Keratinocyte (primary cell): ENCODE data around the gene ELF3. TPM values are rescaled to one million over a fixed set of nuclear protein-coding genes. Genes with fewer than 3 reads are reported as not detected.

Experiments used
- DNase-seq: peaks from one replicate; pipeline ENCODE4 v3.0.0-alpha.2; 2011; ENCODE audit warnings: low read depth, missing footprints, low spot score
- FAIRE-seq: peaks from 2 replicates; lab custom pipeline; 2011; peaks lifted over from hg19 to GRCh38; lab: Jason Lieb, UNC
- H2AFZ ChIP-seq: 2 replicates; pipeline ENCODE4 v1.6.0; 2012; ENCODE audit warnings: low read length, control low read depth, inconsistent platforms; ENCODE audit not compliant: control insufficient read depth
- H3K27ac ChIP-seq: 2 replicates; pipeline ENCODE4 v1.5.1; 2011; ENCODE audit warnings: low read length; ENCODE audit not compliant: control insufficient read depth, insufficient read depth
- H3K27me3 ChIP-seq: 3 replicates; pipeline ENCODE4 v1.6.0; 2011; ENCODE audit warnings: low read length; ENCODE audit not compliant: control insufficient read depth, insufficient read depth; ENCODE audit errors: extremely low read depth
- H3K36me3 ChIP-seq, 2 experiments: 2 replicates in 1 of 2; 3 replicates in 1 of 2; pipeline ENCODE4 v1.5.1; 2011; ENCODE audit warnings: low read length in 2 of 2, mild to moderate bottlenecking in 1 of 2; ENCODE audit not compliant: control insufficient read depth in 2 of 2, insufficient read depth in 2 of 2; ENCODE audit errors: extremely low read depth in 1 of 2
- H3K4me1 ChIP-seq: 3 replicates; pipeline ENCODE4 v1.5.1; 2011; ENCODE audit warnings: low read length; ENCODE audit not compliant: control insufficient read depth, insufficient read depth; ENCODE audit errors: extremely low read depth
- H3K4me2 ChIP-seq: 3 replicates; pipeline ENCODE4 v1.6.0; 2011; ENCODE audit warnings: low read depth, low read length; ENCODE audit not compliant: control insufficient read depth, insufficient read depth; ENCODE audit errors: extremely low read depth
- H3K4me3 ChIP-seq, 3 experiments: fragments of 200-600 bp in 1 of 3; sonication (generic) in 1 of 3; 2 replicates in 2 of 3; 3 replicates in 1 of 3; pipeline ENCODE4 v1.5.1; 2011 to 2016; ENCODE audit warnings: low read length in 3 of 3, mild to moderate bottlenecking in 3 of 3, control low read depth in 2 of 3, inconsistent platforms in 1 of 3, low read depth in 1 of 3, mixed read lengths in 1 of 3, mixed run types in 1 of 3, moderate library complexity in 1 of 3; ENCODE audit not compliant: control insufficient read depth in 2 of 3, insufficient read depth in 2 of 3; ENCODE audit errors: extremely low read depth in 1 of 3
- H3K79me2 ChIP-seq: 2 replicates; pipeline ENCODE4 v1.6.0; 2012; ENCODE audit warnings: low read length; ENCODE audit not compliant: control insufficient read depth, insufficient read depth
- H3K9ac ChIP-seq: 3 replicates; pipeline ENCODE4 v1.6.0; 2011; ENCODE audit warnings: low read length; ENCODE audit not compliant: control insufficient read depth, insufficient read depth; ENCODE audit errors: extremely low read depth
- H3K9me1 ChIP-seq: 3 replicates; pipeline ENCODE4 v1.6.0; 2011; ENCODE audit warnings: low read length; ENCODE audit not compliant: control insufficient read depth, insufficient read depth; ENCODE audit errors: extremely low read depth
- H3K9me3 ChIP-seq: 2 replicates; pipeline ENCODE4 v1.5.1; 2012; ENCODE audit warnings: low read depth, low read length; ENCODE audit not compliant: control insufficient read depth
- H4K20me1 ChIP-seq: 3 replicates; pipeline ENCODE4 v1.6.0; 2011; ENCODE audit warnings: low read length; ENCODE audit not compliant: control insufficient read depth, insufficient read depth; ENCODE audit errors: extremely low read depth
- CTCF ChIP-seq, 3 experiments: IDR thresholded peaks in 1 of 3; conservative IDR thresholded peaks in 1 of 3; optimal IDR thresholded peaks in 1 of 3; 2 replicates in 2 of 3; 3 replicates in 1 of 3; pipeline versions ENCODE3 to v1.5.1; 2011; ENCODE audit warnings: low read length in 3 of 3, mild to moderate bottlenecking in 3 of 3, moderate library complexity in 2 of 3, control low read depth in 1 of 3, inconsistent platforms in 1 of 3; ENCODE audit not compliant: insufficient read depth in 2 of 3; ENCODE audit errors: extremely low read depth in 1 of 3
- EZH2 ChIP-seq: IDR thresholded peaks from one replicate; pipeline ENCODE4 v1.6.1; 2012; ENCODE audit warnings: inconsistent platforms, mild to moderate bottlenecking, low read length, moderate library complexity
- dilution Hi-C: fragments of 300-500 bp; cut with MboI; formaldehyde crosslinking; loops from one replicate; pipeline ENCODE4 v1.7.0; 2020; ENCODE audit warnings: low sequenced_read_pairs; ENCODE audit not compliant: extremely low pct_ligation_motif_present
- polyA plus RNA-seq, 5 experiments: library from polyadenylated mRNA; depleted of rRNA in 3 of 5; stranded (reverse) in 3 of 5; stranded (forward) in 1 of 5; unstranded in 1 of 5; fragments of >200 nt; gene quantifications; 1 replicate in 1 of 5; 2 replicates in 3 of 5; 3 replicates in 1 of 5; pipeline versions ENCODE4 v1.2.1 to v1.2.3, GENCODE V29; 2011 to 2012; ENCODE audit warnings: missing spikeins in 2 of 5, low read depth in 1 of 5, low replicate concordance in 1 of 5

Gene ELF3
- polyA plus RNA-seq, 1 donor (not counting 4 experiments of a cell fraction or from before 2014, with no cell fraction given): 0.51 TPM

GRCh38 chr1:202004711-202005110, 5.7 kb upstream of the ELF3 start:
- no peak for DNase-seq
- no peaks in the 10 kb centered on the region for H3K79me2 ChIP-seq
- H3K9me3 ChIP-seq: no peaks in the 10 kb centered on the region
- no peaks in the 10 kb centered on the region for H3K27me3 ChIP-seq
- TF ChIP-seq CTCF (optimal IDR thresholded peaks at IDR 0.05 in 1 of 3, IDR thresholded peaks at IDR 0.05 in 1 of 3, conservative IDR thresholded peaks at IDR 0.05 in 1 of 3; ENCODE audit: extremely low read depth in 1 of 3, insufficient read depth in 2 of 3, low read length in 3 of 3): no peak
- no peak for TF ChIP-seq EZH2
- no peak overlapping the region for H3K4me3 ChIP-seq
- FAIRE-seq: no peak
- dilution Hi-C loops: no loop called here
- H3K9ac ChIP-seq: no peak overlapping the region
- no peaks in the 10 kb centered on the region for H4K20me1 ChIP-seq
- peaks cover 31 to 34% of the 10 kb centered on the region in 2 experiments for H3K36me3 ChIP-seq
- H3K4me1 ChIP-seq: peaks cover 24% of the 10 kb centered on the region
- no peak overlapping the region for H3K27ac ChIP-seq
- no peak overlapping the region for H2AFZ ChIP-seq
- no peak overlapping the region for H3K4me2 ChIP-seq
- peaks cover 2% of the 10 kb centered on the region for H3K9me1 ChIP-seq

- Histone ChIP-seq H3K27me3 (no peaks in the 10 kb centered on the region), H3K9me3 (no peaks in the 10 kb centered on the region), H2AFZ (no peak overlapping the region), H3K27ac (no peak overlapping the region), H3K79me2 (no peaks in the 10 kb centered on the region), H3K9me1 (peaks cover 2% of the 10 kb centered on the region), H3K4me1 (peaks cover 31% of the 10 kb centered on the region), H3K36me3 (peaks cover 23 to 24% of the 10 kb centered on the region in 2 experiments), H3K4me3 (no peak overlapping the region), H3K9ac (no peak overlapping the region), H4K20me1 (no peaks in the 10 kb centered on the region), H3K4me2 (no peak overlapping the region)
- no peak for DNase-seq
- no peak for FAIRE-seq
- peak; percentile 19 to 23 (median 22) for TF ChIP-seq CTCF (optimal IDR thresholded peaks at IDR 0.05 in 1 of 3, IDR thresholded peaks at IDR 0.05 in 1 of 3, conservative IDR thresholded peaks at IDR 0.05 in 1 of 3; ENCODE audit: extremely low read depth in 1 of 3, insufficient read depth in 2 of 3, low read length in 3 of 3)
- no peak for TF ChIP-seq EZH2
- dilution Hi-C loops: no loop called here
Observed at GRCh38 chr1:202005958-202006357, 4.4 kb upstream of the ELF3 start.
